ENCODE data around the gene NRDC.

GRCh38 chr1:51850420-51851223 lies 27.9 kb downstream of the NRDC start:
- TF ChIP-seq CTCF (IDR thresholded peaks at IDR 0.05; ENCODE audit: insufficient read depth, low read length, poor library complexity, severe bottlenecking) (no peak), EZH2phosphoT487 (conservative IDR thresholded peaks at IDR 0.05; ENCODE audit: low read length) (no peak)

Measured in SU-DHL-6 (cell line).